GM19463 (cell line): ENCODE measurements around the gene RUBCN.
"Not testable (repeated sequence)": the region's sequence is repeated elsewhere in the genome, so short reads cannot be mapped to it uniquely, and the experiment has no call there.

ENCODE experiments used
- ATAC-seq: cut with Tn5 transposase; IDR thresholded peaks from one replicate; pipeline ENCODE4 v1.9.1; 2021; ENCODE audit warnings: mild to moderate bottlenecking, moderate library complexity; ENCODE audit not compliant: unreplicated experiment

The RUBCN gene

GRCh38 chr3:197659701-197660100 lies 77.0 kb downstream of the RUBCN start:
- ATAC-seq: not testable (repeated sequence)

GRCh38 chr3:197659144-197659543 lies 77.6 kb downstream of the RUBCN start:
- peak; percentile 68 for ATAC-seq

DNA sequence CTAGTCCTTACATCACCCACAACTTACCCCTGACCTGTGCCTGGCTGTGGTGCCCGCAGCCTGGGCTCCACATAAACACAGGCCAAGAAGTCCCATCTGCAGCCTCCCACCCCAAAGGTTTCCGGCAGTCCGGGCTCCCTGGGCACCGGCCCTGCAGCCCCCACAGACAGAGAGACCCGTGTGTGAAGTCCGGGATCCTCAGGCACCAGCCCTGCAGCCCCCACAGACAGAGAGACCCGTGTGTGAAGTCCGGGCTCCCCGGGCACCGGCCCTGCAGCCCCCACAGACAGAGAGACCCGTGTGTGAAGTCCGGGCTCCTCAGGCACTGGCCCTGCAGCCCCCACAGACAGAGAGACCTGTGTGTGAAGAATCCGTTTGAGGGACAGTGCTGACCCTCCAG lies 78.0 kb downstream of the RUBCN start:
- not testable (repeated sequence) for ATAC-seq

DNA sequence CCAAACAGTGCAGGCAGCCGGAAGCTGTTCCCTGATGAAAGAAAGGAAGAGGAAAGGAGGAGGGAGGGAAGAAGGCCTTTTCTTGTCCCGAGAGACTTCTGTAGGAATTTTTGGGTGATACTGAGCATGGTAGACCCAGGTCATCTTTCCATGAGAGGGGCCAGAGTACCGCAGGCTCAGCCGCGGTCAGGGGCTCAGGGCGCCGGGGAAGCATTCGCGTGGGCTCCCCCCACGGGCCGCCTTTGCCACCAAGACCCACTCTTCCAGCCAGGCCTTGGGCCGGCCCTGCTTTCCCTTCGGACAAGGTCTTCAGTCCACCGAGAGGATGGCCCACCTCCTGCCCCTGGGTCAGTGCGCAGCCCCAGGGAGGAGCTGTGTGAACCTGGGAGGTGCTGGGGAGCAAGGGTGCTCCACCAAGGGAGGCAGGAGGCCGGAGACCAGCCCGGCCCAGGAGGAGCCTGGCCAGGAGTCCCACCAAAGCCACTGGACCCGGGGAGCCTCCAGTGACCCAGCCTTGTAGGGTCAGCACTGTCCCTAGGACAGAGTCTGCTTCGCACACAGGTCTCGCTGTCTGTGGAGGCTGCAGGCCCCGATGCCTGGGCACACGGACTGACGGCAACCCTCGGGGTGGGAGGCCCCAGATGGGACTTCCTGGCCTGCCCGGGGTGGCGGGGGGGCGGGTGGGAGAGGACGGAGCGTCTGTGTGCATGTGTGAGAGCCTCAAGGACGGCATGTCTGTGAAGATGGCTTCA lies 79.0 kb downstream of the RUBCN start:
- ATAC-seq: not testable (repeated sequence)

GRCh38 chr3:197656960-197657359 lies 79.7 kb downstream of the RUBCN start:
- ATAC-seq: not testable (repeated sequence)

GRCh38 chr3:197656129-197656528 lies 80.6 kb downstream of the RUBCN start:
- not testable (repeated sequence) for ATAC-seq

- ATAC-seq: peak; percentile 13
These were observed 81.7 kb downstream of the RUBCN start for GRCh38 chr3:197654998-197655330.

- peak; percentile 85 for ATAC-seq
These were observed 82.4 kb downstream of the RUBCN start for GRCh38 chr3:197654090-197654997.

DNA sequence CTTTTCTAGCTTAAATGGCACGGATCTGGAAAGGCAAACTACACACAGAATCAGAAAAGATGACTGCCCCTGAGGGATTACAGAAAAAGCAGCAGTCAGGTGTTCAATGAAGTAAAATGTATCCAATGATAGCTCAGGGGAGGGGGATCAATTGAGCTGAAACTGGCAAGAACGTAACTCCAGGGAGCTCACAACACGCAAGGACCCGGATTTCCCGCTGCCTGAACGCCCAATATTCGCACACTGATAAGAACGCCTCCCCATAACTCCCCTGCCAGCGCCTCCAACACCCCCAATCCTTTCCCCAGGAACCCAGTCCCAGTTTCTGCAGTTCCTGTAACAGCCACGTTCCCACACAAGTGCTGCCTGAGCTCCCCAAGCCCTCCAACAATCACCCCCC lies 83.8 kb downstream of the RUBCN start:
- ATAC-seq: not testable (repeated sequence)

DNA sequence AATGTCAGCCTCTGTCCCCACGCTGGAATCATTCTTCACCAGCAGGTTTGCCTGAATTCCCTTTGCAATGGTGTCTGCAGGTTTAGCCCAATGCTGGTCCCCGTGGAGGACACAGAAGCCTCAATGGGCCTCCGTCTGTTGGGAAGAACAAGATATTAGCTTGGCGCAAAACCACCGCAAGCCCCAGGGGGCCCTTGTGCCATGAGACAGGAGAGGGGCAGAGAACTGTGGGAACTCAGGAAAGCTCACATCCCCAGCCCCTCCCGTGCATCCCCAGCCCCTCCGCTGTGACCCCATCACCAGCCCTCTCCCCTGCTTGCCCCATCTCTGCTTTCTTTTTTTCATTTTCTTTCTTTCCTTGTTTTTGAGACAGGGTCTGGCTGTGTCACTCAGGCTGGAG lies 89.1 kb downstream of the RUBCN start:
- not testable (repeated sequence) for ATAC-seq

GRCh38 chr3:197647191-197647590 lies 89.5 kb downstream of the RUBCN start:
- ATAC-seq: not testable (repeated sequence)

- ATAC-seq: not testable (repeated sequence)
These were observed 90.4 kb downstream of the RUBCN start for GRCh38 chr3:197646294-197646693.

DNA sequence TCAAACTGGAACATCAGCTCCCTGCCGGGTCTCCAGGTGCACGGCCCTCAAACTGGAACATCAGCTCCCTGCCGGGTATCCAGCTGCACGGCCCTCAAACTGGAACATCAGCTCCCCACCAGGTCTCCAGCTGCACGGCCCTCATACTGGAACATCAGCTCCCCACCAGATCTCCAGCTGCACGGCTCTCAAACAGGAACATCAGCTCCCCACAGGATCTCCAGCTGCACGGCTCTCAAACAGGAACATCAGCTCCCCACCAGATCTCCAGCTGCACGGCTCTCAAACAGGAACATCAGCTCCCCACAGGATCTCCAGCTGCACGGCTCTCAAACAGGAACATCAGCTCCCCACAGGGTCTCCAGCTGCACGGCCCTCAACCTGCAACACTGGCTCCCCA lies 99.1 kb downstream of the RUBCN start:
- not testable (repeated sequence) for ATAC-seq

GRCh38 chr3:197631989-197632388 lies 104.7 kb downstream of the RUBCN start:
- ATAC-seq: not testable (repeated sequence)

DNA sequence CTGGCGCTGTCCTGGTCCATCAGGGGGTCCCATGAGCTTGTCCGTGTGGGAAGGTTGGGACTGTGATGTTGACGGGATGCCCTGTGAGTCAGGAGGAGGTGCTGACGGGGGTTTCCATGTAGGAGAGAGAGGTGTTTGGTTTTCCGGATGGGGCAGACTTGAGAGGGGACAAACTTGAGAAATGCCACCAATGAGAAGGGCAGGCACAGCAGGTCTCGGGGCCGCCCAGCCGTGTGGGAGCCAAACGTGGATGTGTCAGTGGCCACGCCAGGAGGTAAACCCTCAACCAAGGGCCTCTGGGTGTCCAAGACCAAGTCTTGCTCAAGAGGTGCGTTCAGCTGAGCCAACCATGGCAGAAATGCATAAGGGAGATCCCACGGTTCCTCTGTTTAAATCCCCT lies 105.9 kb downstream of the RUBCN start:
- ATAC-seq: not testable (repeated sequence)

DNA sequence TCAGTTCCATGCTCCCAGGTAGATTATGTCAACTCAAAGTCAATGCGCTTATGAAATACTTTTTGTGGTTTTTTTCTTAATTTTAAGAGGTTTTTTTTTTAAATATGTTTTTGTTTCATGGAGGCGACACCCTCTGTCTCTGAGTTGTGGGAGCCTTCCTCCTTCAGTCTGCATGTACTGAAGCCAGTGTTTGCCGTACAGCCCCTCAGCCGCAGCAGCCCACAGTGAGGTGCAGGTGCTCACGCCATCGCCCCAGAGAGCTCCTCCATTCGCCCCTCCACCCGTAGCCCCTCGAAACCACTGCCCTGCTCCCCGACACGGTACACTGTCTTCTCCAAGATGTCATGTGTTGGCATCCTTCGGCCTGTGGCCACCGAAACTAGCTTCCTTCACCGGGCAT lies 107.4 kb downstream of the RUBCN start:
- not testable (repeated sequence) for ATAC-seq

DNA sequence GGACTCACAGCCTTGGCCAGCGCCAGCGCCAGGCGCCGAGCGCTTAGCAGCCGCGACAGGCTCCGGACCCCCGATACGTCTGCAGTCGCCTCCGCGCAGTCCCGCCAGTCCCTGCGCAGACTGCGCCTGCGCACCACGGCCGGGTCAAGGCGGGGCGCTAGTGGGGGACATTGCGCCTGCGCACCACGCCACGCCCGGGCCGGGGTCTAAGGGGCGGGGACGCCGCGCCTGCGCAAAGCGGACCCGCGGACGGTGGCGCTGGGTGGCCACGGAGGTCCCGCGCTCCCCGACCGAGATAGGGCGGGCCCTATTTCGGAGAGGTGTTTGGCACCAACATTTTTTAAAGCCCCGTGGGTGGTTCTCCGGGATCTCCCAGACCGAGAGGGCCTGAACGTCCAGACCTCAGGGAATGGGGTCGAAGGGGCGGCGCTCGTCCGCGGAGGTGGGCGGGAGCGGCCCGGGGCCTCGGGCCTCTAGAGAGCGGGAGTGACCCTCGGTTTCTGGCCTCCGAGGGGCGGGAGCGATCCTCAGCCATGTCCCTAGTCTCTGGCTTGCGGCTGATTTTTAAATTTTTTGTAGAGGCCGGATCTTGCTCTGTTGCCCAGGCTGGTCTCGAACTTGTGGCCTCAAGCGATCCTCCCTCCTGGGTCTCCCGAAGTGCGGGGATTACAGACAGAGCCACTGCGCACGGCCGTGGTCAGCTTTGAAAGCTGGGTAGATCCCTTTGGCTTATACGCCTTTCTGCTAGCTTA lies 108.8 kb downstream of the RUBCN start:
- peak; percentile 73 for ATAC-seq

DNA sequence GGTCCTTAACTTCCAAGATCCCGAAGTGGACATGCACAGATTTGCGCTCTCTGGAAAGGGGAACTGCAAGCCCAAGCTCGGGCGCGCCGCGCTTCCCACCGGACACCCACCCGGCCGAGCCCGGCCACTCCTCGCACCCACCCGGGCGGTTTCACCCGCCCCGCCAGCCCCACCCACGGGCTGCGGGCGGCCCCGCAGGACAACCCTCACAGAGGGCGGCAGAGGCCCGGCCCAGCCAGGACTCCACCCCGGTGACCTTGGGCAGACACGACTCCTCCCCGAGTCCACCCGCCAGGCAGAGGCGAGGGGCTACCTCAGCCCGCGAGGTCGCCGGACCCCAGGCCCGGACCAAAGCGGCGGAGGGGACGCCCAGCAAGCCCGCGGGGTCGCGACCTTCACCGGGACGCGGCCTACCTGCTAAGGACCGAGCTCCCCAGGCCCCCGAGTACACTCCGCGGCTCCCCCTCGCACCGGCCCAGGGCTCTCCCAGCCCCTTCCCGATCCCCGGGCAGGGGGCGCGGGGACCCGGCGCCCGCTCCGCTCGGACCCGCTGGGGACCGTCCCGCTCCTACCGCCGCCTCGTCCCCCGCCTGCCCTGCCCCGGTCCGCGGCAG lies 109.4 kb downstream of the RUBCN start:
- ATAC-seq: peak; percentile 38

DNA sequence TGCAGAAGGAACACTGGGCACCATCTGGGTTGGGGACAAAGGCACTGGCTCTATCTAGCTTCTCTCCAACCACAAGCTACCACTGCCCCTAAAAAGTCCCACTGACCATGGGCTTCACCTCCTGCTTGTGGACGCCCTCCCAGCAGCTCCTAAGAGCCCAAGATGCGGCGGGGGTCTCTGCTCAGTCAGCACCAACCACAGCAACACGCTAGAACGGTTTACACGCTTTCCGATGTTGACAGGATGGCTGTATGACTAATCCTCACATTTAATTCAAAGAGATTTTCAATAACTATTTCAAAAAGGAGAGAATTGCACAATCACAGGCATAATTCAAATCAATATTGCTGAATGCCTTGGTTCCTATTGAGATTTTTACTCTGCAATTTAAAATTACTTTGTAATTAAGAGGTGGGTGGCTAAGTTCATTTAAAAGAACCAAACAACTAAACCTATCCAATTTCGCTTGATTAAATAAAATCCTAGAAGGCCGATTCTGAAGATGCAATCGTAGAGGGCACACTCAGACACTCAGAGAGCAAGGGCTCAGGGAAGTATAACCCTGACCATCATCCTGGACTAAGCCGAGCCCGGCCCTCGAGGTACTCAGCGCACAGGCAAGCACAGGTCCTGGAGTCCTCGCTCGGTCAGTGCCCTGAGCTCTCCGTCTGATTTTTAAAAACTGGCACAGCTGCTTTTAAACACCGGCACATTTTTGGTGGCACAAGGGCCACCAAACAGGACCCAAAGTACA lies 110.1 kb downstream of the RUBCN start:
- peak; percentile 16 for ATAC-seq

DNA sequence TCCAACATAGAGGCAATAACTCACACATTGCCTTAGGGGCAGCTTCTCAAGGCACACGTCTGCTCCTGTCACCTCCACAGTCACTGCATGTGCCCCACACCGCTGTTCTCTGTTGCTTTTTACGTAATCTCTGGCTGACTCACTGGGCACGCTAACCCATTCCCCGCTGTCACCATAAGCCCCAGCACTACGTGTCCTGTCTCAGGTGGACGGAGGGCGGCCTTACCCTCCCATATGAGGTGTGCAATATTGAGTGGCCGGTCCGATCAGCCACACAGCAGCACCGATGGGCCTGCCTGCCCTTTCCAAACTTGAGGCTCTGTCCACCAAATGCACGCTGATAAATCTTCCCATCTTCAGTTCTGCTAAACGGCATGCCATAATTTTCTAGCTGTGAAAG lies 115.2 kb downstream of the RUBCN start:
- not testable (repeated sequence) for ATAC-seq
